ENCODE results near the gene SLC5A9. TPM values are rescaled to one million over a fixed set of nuclear protein-coding genes. Genes with fewer than 3 reads are reported as not detected.
"Not testable (repeated sequence)": the region's sequence is repeated elsewhere in the genome, so short reads cannot be mapped to it uniquely, and the experiment has no call there.

Gene SLC5A9
- total RNA-seq, 1 donor from 2014 or later = not detected

DNA sequence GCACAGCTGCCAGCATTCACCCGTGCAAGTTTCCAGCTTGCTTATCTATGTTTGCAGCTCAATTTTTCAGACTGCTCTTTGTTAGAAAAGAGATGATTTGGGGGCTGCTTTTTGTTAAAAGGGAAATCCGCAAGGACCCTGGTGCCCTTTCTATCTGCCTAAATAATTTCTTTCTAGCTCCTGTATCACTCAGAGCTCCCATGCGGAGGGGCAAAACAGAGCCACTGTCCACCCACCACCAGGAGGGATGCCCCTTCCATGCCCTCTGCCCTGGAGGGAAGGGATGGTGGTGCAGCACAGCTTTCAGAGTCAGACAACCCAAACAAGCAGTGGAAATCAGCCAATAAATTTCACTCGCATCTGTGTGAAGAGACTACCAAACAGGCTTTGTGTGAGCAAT lies 13.9 kb upstream of the SLC5A9 start:
- Mint-ChIP-seq H3K27ac (no peak overlapping the region), H3K9me3 (no peaks in the 10 kb centered on the region), H3K27me3 (peaks cover 12% of the 10 kb centered on the region), H3K4me3 (no peak overlapping the region), H3K4me1 (no peaks in the 10 kb centered on the region), H3K36me3 (ENCODE audit: low read depth) (no peaks in the 10 kb centered on the region)
- intact Hi-C loops (cut with micrococcal nuclease) = no loop called here
- CTCF ChIA-PET = no interaction called here
- TF ChIP-seq, protein P1, sequence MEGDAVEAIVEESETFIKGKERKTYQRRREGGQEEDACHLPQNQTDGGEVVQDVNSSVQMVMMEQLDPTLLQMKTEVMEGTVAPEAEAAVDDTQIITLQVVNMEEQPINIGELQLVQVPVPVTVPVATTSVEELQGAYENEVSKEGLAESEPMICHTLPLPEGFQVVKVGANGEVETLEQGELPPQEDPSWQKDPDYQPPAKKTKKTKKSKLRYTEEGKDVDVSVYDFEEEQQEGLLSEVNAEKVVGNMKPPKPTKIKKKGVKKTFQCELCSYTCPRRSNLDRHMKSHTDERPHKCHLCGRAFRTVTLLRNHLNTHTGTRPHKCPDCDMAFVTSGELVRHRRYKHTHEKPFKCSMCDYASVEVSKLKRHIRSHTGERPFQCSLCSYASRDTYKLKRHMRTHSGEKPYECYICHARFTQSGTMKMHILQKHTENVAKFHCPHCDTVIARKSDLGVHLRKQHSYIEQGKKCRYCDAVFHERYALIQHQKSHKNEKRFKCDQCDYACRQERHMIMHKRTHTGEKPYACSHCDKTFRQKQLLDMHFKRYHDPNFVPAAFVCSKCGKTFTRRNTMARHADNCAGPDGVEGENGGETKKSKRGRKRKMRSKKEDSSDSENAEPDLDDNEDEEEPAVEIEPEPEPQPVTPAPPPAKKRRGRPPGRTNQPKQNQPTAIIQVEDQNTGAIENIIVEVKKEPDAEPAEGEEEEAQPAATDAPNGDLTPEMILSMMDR (IDR thresholded peaks at IDR 0.05) = no peak
- ATAC-seq (ENCODE audit: low read depth) (no peak), DNase-seq (no peak)
- POLR2A ChIA-PET = no interaction called here

DNA sequence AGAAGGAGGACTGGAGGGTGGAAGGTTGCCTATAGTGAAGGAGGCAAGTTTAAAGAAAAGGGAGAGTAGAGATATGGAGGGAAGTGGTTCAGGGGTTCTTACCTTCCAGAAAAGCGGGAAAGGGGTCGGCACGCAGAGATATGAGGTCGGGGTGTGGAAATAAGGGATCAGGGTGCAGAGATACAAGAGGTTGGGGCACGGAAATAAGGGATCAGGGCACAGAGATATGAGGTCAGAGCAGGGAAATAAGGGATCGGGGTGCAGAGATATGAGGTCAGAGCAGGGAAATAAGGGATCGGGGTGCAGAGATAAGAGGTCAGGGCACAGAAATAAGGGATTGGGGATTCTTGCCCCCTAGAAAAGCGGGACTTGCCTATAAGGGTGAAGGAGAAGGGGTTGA lies 9.1 kb upstream of the SLC5A9 start:
- H3K4me3 Mint-ChIP-seq; H3K27ac Mint-ChIP-seq; H3K4me1 Mint-ChIP-seq; POLR2A ChIA-PET; intact Hi-C loops (cut with micrococcal nuclease); H3K36me3 Mint-ChIP-seq (ENCODE audit: low read depth); DNase-seq; CTCF ChIA-PET; ATAC-seq (ENCODE audit: low read depth); H3K9me3 Mint-ChIP-seq: not testable (repeated sequence)
- peaks cover 14% of the 10 kb centered on the region for H3K27me3 Mint-ChIP-seq

DNA sequence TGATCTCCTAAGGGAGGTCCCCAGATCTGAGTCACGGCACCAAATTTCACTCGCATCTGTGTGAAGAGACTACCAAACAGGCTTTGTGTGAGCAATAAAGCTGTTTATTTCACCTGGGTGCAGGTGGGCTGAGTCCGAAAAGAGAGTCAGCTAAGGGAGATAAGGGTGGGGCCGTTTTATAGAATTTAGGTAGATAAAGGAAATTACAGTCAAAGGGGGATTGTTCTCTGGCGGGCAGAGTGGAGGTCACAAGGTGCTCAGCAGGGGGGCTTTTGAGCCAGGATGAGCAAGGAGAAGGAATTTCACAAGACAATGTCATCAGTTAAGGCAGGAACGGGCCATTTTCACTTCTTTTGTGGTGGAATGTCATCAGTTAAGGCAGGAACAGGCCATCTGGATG lies 8.2 kb upstream of the SLC5A9 start:
- peaks cover 14% of the 10 kb centered on the region for H3K27me3 Mint-ChIP-seq
- CTCF ChIA-PET = interaction anchor here (1.2 kb wide), 1 partner anchor 9 kb away, joined by 3 read pairs; no protein-coding TSS in a partner anchor
- H3K27ac Mint-ChIP-seq; H3K4me1 Mint-ChIP-seq; H3K4me3 Mint-ChIP-seq; H3K36me3 Mint-ChIP-seq (ENCODE audit: low read depth); POLR2A ChIA-PET; DNase-seq; H3K9me3 Mint-ChIP-seq; ATAC-seq (ENCODE audit: low read depth); intact Hi-C loops (cut with micrococcal nuclease): not testable (repeated sequence)

DNA sequence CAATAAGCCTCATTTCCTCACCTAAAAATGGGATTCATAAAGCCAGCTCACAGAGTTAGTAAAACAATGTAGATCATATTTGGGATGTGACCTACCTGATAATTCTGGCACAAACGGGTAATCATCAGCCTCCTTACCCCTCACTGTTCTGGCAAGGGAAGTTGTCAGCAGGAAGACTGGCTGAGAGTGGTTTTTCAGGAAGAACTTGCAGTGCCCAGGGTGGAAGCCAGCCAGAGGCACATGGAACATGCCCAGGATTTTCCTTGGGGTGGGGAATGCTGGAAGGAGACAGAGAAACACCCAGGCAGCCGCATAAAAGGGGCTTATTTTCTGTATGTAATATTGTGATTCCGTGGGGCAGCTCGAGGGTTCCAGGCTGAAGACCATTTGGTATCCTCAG lies 7.7 kb upstream of the SLC5A9 start:
- Mint-ChIP-seq H3K4me1 (no peaks in the 10 kb centered on the region), H3K27me3 (peaks cover 14% of the 10 kb centered on the region), H3K9me3 (no peaks in the 10 kb centered on the region), H3K4me3 (no peak overlapping the region), H3K27ac (no peak overlapping the region), H3K36me3 (ENCODE audit: low read depth) (no peaks in the 10 kb centered on the region)
- CTCF ChIA-PET = interaction anchor here (1.2 kb wide), 1 partner anchor 9 kb away, joined by 3 read pairs; no protein-coding TSS in a partner anchor
- intact Hi-C loops (cut with micrococcal nuclease) = loop anchor here (5.0 kb wide), 1 partner anchor 282 kb away; no protein-coding TSS in a partner anchor
- ATAC-seq (ENCODE audit: low read depth) (no peak), DNase-seq (no peak)
- TF ChIP-seq, protein P1 (IDR thresholded peaks at IDR 0.05) = no peak
- POLR2A ChIA-PET = no interaction called here

DNA sequence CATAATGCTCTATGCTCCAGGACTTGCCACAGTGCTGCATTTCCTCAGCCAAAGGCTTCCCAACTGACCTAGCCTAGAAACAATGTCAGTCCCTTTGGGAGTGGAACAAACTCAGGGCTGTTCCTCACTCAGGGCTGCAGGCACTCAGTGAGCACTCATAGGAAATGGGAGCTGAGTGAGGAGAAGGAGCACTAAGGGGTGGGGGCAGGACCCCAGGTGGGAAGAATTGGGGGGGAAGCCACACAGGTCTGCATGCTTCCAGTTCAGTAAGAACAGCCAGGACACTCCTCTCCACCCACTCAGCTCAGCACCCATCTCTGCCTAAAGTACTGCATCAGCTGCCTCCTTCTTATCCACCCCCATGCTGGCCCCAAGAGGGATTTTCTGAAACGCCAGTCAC lies 7.3 kb upstream of the SLC5A9 start:
- TF ChIP-seq, protein P1 (IDR thresholded peaks at IDR 0.05) = no peak
- intact Hi-C loops (cut with micrococcal nuclease) = loop anchor here (5.0 kb wide), 1 partner anchor 282 kb away; no protein-coding TSS in a partner anchor
- ChIA-PET POLR2A (no interaction called here), CTCF (interaction anchor here (1.2 kb wide), 1 partner anchor 10 kb away, joined by 3 read pairs; no protein-coding TSS in a partner anchor)
- Mint-ChIP-seq H3K4me1 (no peaks in the 10 kb centered on the region), H3K9me3 (no peaks in the 10 kb centered on the region), H3K27ac (no peak overlapping the region), H3K36me3 (ENCODE audit: low read depth) (no peaks in the 10 kb centered on the region), H3K27me3 (peaks cover 14% of the 10 kb centered on the region), H3K4me3 (no peak overlapping the region)
- DNase-seq = no peak
- no peak for ATAC-seq (ENCODE audit: low read depth)

DNA sequence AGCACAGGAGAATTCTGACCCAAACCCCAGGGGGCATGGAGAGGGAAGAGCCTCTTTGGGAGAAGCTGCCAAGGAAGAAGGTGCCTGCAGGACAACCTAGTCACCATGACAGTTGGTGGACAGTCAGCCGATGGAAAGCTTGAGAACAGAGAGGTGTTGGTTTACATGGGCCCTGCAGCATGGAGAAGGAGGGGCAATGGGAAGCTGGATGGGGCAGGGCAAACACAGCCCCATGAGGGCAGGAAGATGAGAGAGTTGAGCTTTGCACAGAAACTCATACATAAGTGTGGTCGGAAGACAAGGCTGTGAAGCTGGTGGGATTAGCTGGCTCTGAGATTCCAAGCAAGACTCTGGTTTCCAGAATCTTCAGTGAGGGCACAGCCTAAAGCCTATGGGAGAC lies 6.6 kb upstream of the SLC5A9 start:
- H3K27me3 Mint-ChIP-seq = peaks cover 14% of the 10 kb centered on the region
- POLR2A ChIA-PET = no interaction called here
- no peaks in the 10 kb centered on the region for H3K36me3 Mint-ChIP-seq (ENCODE audit: low read depth)
- DNase-seq = no peak
- CTCF ChIA-PET = no interaction called here
- TF ChIP-seq, protein P1 (IDR thresholded peaks at IDR 0.05) = no peak
- no peak overlapping the region for H3K27ac Mint-ChIP-seq
- no peak overlapping the region for H3K4me3 Mint-ChIP-seq
- intact Hi-C loops (cut with micrococcal nuclease) = loop anchor here (5.0 kb wide), 1 partner anchor 281 kb away; no protein-coding TSS in a partner anchor
- H3K4me1 Mint-ChIP-seq = no peaks in the 10 kb centered on the region
- ATAC-seq (ENCODE audit: low read depth) = no peak
- no peaks in the 10 kb centered on the region for H3K9me3 Mint-ChIP-seq
